K562 (cell line): ENCODE data around the gene ITPR3.

ENCODE experiments used
- HDAC2 ChIP-seq: fragments of 450-650 bp; IDR thresholded peaks from 2 replicates; pipeline ENCODE4 v1.6.1; 2016; ENCODE audit warnings: mild to moderate bottlenecking
- TGIF2 ChIP-seq: sonication (generic); formaldehyde crosslinking; IDR thresholded peaks from 2 replicates; pipeline ENCODE4 v1.8.1; 2022; ENCODE audit warnings: mild to moderate bottlenecking, missing genetic modification reagents, moderate library complexity

DNA sequence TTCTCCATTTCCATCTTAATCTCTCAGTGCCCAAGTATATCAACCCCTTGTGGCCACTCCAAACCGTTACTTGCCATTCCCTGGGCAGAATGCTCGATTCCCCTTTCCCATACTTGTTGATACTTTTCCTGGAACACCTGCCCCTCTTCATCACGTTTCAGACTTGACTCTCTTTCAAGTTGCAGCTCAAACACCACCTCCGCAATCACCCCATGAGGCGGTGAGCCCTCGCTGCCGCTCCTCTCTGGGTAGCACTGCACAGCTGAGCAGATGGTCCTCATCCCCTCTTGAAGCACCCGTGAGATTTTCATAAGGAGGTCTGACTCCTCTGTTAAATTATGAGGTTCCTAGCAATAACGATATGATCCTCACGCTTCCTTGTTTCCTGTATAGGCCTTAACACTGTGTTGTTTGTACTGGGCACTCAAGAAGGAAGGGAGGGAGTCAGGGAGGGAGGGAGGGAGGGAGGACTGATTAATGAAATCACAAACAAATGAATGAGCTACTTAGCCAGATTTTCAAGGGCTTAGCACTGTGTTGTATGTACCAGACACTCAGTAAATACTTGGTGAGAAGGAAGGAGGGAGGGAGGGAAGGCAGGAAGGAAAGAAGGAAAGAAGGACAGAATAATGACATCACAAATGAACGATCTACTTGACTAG, 98.3 kb downstream of the ITPR3 start:
- TF ChIP-seq TGIF2 (CRISPR knock-in tag) = no peak
- no peak for TF ChIP-seq HDAC2
